ENCODE data around the gene SERPINE3. TPM values are rescaled to one million over a fixed set of nuclear protein-coding genes. Genes with fewer than 3 reads are reported as not detected.

The SERPINE3 gene
- total and polyA plus RNA-seq, 2 of the 4 experiments (the other 2 are of a cell fraction) = not detected

- H3K4me3 ChIP-seq (ENCODE audit: insufficient read depth, low read depth, low read length) = no peak overlapping the region
- no peak overlapping the region for H2BK20ac ChIP-seq (ENCODE audit: low read depth, low read length)
- H2BK15ac ChIP-seq (ENCODE audit: low read depth, low read length) = no peak overlapping the region
- ChIA-PET POLR2A (ENCODE audit: unreplicated experiment) (no interaction called here), CTCF (no interaction called here)
- no peak overlapping the region for H3K9ac ChIP-seq (ENCODE audit: low read depth, low read length)
- no peaks in the 10 kb centered on the region for H3K9me3 ChIP-seq (ENCODE audit: control insufficient read depth, insufficient read depth, low read length)
- no peak overlapping the region for H3K18ac ChIP-seq (ENCODE audit: low read depth, low read length)
- H3K36me3 ChIP-seq (ENCODE audit: control insufficient read depth, insufficient read depth, low read length) = no peaks in the 10 kb centered on the region
- H4K5ac ChIP-seq (ENCODE audit: low read depth, low read length) = no peak overlapping the region
- H3K4me2 ChIP-seq (ENCODE audit: low read depth, low read length) = no peak overlapping the region
- in situ Hi-C loops (cut with MboI; ENCODE audit: low sequenced_read_pairs) = no loop called here
- H3K4me1 ChIP-seq (ENCODE audit: control insufficient read depth, insufficient read depth, low read length) = peaks cover 4% of the 10 kb centered on the region
- no peak overlapping the region for H2BK5ac ChIP-seq (ENCODE audit: low read depth, low read length, poor library complexity, severe bottlenecking)
- H3K4ac ChIP-seq (ENCODE audit: low read depth, low read length) = no peak overlapping the region
- no peak overlapping the region for H2BK120ac ChIP-seq (ENCODE audit: low read depth, low read length)
- no peak for ATAC-seq (ENCODE audit: low read depth)
- no peak overlapping the region for H2AK9ac ChIP-seq (replicated peaks; ENCODE audit: low read depth, low read length, poor library complexity)
- H3K27me3 ChIP-seq (ENCODE audit: control insufficient read depth, insufficient read depth, low read length) = peaks cover 3% of the 10 kb centered on the region; the same call in 1 of the 2 replicates
- BruUV-seq (replicated peaks) = no TSS peak
- DNase-seq = no peak
- dilution Hi-C loops (cut with HindIII; ENCODE audit: low sequenced_read_pairs, unreplicated experiment) = no loop called here
- no peak overlapping the region for H4K91ac ChIP-seq (ENCODE audit: insufficient read depth, low read depth, low read length)
- no peak overlapping the region for H3K56ac ChIP-seq (ENCODE audit: extremely low read depth, insufficient read depth, low read length)
- intact Hi-C loops (cut with micrococcal nuclease) = no loop called here
- H4K20me1 ChIP-seq (ENCODE audit: insufficient read depth, low read length) = no peaks in the 10 kb centered on the region
- no peak overlapping the region for H3K27ac ChIP-seq (ENCODE audit: insufficient read depth, low read length)
- WGBS, 2 experiments (ENCODE audit: extremely low coverage in 2 of 2, insufficient read length in 1 of 2) = no CpG with 5 or more reads among the region's 5 CpGs
- no peak overlapping the region for H4K8ac ChIP-seq (ENCODE audit: low read depth in 2 of 2, low read length in 2 of 2)
- H2AFZ ChIP-seq (replicated peaks; ENCODE audit: low read length, poor library complexity) = no peak overlapping the region
- H3K79me1 ChIP-seq (ENCODE audit: low read depth in 1 of 2, low read length in 2 of 2) = no peaks in the 10 kb centered on the region
- H3K9me1 ChIP-seq (ENCODE audit: insufficient read depth, low read length) = 0 out of 2 replicates have a peak, but pooled peaks cover 6% of the 10 kb centered on the region
- H3K14ac ChIP-seq (replicated peaks; ENCODE audit: low read depth, low read length) = no peak overlapping the region
- TF ChIP-seq MAZ (IDR thresholded peaks at IDR 0.05; ENCODE audit: borderline replicate concordance, low read depth, low read length) = no peak
- TF ChIP-seq MAFK (IDR thresholded peaks at IDR 0.05; ENCODE audit: low read depth, low read length) = no peak
- no peak for TF ChIP-seq CEBPB (IDR thresholded peaks at IDR 0.05; ENCODE audit: low read depth, low read length)
- TF ChIP-seq RCOR1 (IDR thresholded peaks at IDR 0.05; ENCODE audit: insufficient replicate concordance, low read length) = no peak
- H3K23ac ChIP-seq (ENCODE audit: low read depth, low read length) = no peak overlapping the region
- no peak overlapping the region for H2AK5ac ChIP-seq (ENCODE audit: low read depth, low read length)
These were observed 4.0 kb downstream of the SERPINE3 start for GRCh38 chr13:51343475-51343874.
